HG03571 (cell line): Measurements from ENCODE around the gene SARS1.

Experiments
- ATAC-seq: cut with Tn5 transposase; IDR thresholded peaks from one replicate; pipeline ENCODE4 v1.9.1; 2021; ENCODE audit not compliant: unreplicated experiment

Gene SARS1

GRCh38 chr1:109248797-109249629 lies 35.3 kb downstream of the SARS1 start, which contains the start of gene CELSR2:
Gene CELSR2 (plus strand): TSS chr1:109249539. CDS start chr1:109250080, 541 bp downstream.
- ATAC-seq = peak; percentile 81

- peak; percentile 29 for ATAC-seq
These were observed 36.1 kb downstream of the SARS1 start for GRCh38 chr1:109249654-109250401.

- no peak for ATAC-seq
These were observed 36.9 kb downstream of the SARS1 start for GRCh38 chr1:109250454-109251276.

GRCh38 chr1:109251277-109252166 lies 37.8 kb downstream of the SARS1 start:
- no peak for ATAC-seq

GRCh38 chr1:109252167-109252892 lies 38.6 kb downstream of the SARS1 start:
- ATAC-seq = no peak

GRCh38 chr1:109252893-109253802 lies 39.4 kb downstream of the SARS1 start:
- ATAC-seq = no peak

GRCh38 chr1:109253803-109254620 lies 40.3 kb downstream of the SARS1 start:
- ATAC-seq = no peak

GRCh38 chr1:109254621-109255096 lies 40.9 kb downstream of the SARS1 start:
- ATAC-seq = no peak

- ATAC-seq = no peak
These were observed 41.5 kb downstream of the SARS1 start for GRCh38 chr1:109255097-109255651.

- ATAC-seq = no peak
These were observed 42.0 kb downstream of the SARS1 start for GRCh38 chr1:109255678-109256077.

GRCh38 chr1:109256085-109256484 lies 42.4 kb downstream of the SARS1 start:
- no peak for ATAC-seq

GRCh38 chr1:109256971-109257681 lies 43.4 kb downstream of the SARS1 start:
- no peak for ATAC-seq

- no peak for ATAC-seq
These were observed 44.1 kb downstream of the SARS1 start for GRCh38 chr1:109257682-109258421.

- no peak for ATAC-seq
These were observed 45.1 kb downstream of the SARS1 start for GRCh38 chr1:109258481-109259466.
